Activated CD4-positive, CD25-positive, alpha-beta regulatory T cell treated with anti-CD3 and anti-CD28 coated beads, Interleukin-2, amount 50 U/mL, for 16 hours (primary cell): ENCODE measurements around the gene ICOS.
"Not testable (repeated sequence)": the region's sequence is repeated elsewhere in the genome, so short reads cannot be mapped to it uniquely, and the experiment has no call there.

Experiments used
- DNase-seq: peaks from one replicate; pipeline ENCODE4 v3.0.0-alpha.2; 2020; ENCODE audit warnings: low read depth, low spot score

Gene ICOS

GRCh38 chr2:203918264-203918663 is 18.3 kb upstream of the ICOS start:
- no peak for DNase-seq

DNA sequence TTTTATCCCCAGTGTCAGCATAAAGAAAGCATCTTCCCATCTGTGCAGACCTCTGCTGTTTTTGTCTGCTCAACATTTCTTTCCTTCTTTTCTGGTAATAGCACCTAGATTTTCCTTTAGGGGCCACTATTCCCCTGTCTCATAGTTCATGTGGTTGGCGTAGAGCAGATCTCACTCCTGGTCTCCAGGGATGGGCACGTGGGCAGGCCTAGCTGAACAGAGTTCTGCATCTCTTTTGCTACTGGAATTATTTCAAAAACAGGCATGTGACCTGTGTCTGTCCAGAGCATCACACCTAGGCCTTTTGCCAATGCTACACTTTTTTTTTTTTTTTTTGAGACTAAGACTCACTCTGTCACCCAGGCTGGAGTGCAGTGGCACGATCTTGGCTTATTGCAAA is 17.7 kb upstream of the ICOS start:
- DNase-seq: no peak

GRCh38 chr2:203925512-203926158 is 10.9 kb upstream of the ICOS start:
- no peak for DNase-seq

GRCh38 chr2:203928849-203929248 is 7.7 kb upstream of the ICOS start:
- DNase-seq: no peak

DNA sequence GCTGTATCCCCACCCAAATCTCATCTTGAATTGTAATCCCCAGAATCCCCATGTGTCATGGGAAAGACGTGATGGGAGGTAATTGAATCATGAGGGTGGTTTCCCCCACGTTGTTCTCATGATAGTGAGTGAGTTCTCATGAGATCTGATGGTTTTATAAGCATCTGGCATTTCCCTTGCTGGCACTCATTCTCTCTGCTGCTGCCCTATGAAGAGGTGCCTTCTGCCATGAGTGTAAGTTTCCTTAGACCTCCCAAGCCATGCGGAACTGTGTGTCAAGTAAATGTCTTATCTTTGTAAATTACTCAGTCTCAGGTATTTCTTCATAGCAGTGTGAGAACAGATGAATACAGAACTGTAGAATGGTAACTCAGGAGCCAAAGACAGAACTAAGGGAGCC is 5.3 kb upstream of the ICOS start:
- not testable (repeated sequence) for DNase-seq

GRCh38 chr2:203934041-203934492 is 2.5 kb upstream of the ICOS start:
- DNase-seq: no peak

GRCh38 chr2:203934711-203935438 is 1.7 kb upstream of the ICOS start:
- DNase-seq: no peak

DNA sequence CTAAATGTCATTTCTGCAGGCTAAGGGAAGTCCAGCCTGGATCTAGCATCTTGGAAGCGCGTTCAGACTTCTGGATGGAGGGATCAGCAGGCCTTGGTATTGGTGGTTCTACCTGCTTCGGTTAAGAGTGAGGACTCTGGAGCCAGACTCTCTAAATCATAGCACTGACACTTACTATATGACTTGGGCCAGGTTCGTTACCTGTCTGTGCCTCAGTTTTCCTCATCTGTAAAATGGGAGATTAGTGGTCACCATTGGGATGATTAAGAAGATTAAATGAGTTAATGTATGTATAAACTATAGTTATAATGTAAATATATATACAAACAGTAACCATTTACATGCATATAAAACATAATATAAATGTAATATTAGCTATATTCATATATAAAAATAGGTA is 995 bp upstream of the ICOS start:
- DNase-seq: no peak

GRCh38 chr2:203936949-203937348 is 386 bp downstream of the ICOS start:
- DNase-seq: no peak

DNA sequence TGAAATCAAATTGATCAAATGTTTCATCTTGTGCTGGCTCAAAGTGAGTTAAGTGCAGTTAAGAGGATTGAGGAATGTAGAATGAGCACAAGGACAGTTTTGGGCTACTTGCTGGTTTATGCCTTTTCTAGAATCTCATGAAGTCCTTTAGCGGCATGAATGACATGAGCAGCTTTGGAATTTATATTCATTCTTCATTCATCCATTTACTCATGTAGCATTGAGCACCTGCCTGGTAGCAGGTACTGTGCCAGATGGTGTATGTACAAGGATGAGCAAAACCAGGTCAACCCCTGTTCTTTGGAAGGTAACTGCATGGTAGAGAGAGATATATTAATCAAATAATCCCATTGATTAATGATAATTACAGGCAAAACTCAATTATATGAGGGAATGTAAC is 1.2 kb downstream of the ICOS start:
- DNase-seq: no peak

- no peak for DNase-seq
These were observed 3.5 kb downstream of the ICOS start for GRCh38 chr2:203940039-203940438.

DNA sequence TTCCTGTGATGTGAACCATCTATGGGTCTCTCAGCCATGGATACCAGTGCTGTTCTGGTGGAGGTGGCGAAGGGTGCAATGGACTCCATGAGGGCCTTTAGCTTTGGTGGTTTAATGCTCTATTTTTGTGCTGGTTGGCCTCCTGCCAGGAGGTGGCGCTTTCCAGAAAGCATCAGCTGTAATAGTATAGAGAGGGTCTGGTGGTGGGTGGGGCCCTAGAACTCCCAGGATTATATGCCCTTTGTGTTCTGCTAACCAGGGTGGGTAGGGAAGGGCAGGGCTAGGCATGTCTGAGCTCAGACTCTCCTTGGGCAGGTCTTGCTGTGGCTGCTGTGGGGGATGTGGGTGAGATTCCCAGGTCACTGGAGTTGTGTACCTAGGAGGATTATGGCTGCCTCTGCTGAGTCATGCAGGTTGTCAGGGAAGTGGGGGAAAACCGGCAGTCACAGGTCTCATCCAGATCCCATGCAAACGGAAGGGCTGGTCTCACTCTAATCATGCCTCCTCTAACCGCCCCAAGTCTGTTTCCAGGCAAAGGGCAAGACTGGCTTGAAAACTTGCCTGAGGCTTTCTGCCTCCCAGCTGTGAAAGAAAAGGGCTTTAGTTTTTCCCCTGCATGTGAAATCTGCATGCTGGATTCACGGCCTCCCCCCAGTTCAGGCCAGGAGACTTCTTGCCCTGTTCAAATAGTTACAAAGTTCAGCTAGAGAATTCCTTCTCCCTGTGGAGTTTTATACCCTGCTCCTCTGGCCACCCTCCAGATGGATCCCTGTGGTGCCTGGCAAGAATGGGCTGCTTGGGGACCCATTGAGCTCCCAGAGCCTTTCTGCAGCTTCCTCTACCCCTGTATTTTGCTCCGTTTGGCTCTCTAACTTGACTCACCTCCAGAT is 7.2 kb downstream of the ICOS start:
- DNase-seq: not testable (repeated sequence)

GRCh38 chr2:203948733-203949132 is 12.2 kb downstream of the ICOS start:
- DNase-seq: no peak

DNA sequence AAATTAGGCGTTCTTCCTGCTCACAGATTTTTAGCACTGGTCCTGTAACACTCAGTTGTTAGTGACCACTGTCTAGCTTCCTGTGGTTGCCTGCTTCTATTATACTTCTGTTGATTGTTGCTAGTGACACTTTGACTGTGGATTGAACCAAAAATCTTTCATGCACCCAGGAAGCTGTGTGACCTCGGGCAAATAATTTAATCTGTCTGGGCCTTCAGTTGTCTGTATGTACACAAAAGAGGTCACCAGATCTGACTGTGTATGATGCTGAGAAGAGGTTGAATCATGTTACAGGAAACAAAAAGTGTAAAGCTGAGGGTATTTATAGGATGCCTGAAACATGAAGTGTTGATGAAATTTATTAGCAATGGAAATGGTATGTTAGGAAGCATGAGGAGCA is 12.7 kb downstream of the ICOS start:
- DNase-seq: no peak

- no peak for DNase-seq
These were observed 14.9 kb downstream of the ICOS start for GRCh38 chr2:203951366-203951902.

DNA sequence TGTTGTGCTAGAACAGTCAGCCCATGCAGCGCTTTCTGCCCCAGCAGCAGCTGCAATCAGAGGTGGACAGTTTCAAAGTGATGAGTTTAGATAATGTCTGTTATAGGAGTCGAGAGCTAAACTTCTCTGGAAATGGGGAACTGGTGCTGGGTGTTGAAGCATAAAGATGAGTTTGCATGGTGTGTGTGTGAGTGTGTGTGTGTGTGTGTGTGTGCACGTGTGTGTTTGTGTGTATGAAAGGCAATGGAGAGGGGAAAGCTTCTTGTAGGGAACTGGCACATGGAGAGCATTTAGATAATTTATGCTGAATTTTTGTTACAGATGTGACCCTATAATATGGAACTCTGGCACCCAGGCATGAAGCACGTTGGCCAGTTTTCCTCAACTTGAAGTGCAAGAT is 22.7 kb downstream of the ICOS start:
- no peak for DNase-seq

DNA sequence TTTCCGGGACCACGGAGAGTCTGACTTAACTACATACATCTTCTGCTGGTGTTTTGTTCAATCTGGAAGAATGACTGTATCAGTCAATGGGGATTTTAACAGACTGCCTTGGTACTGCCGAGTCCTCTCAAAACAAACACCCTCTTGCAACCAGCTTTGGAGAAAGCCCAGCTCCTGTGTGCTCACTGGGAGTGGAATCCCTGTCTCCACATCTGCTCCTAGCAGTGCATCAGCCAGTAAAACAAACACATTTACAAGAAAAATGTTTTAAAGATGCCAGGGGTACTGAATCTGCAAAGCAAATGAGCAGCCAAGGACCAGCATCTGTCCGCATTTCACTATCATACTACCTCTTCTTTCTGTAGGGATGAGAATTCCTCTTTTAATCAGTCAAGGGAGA is 23.1 kb downstream of the ICOS start:
- DNase-seq: no peak

DNA sequence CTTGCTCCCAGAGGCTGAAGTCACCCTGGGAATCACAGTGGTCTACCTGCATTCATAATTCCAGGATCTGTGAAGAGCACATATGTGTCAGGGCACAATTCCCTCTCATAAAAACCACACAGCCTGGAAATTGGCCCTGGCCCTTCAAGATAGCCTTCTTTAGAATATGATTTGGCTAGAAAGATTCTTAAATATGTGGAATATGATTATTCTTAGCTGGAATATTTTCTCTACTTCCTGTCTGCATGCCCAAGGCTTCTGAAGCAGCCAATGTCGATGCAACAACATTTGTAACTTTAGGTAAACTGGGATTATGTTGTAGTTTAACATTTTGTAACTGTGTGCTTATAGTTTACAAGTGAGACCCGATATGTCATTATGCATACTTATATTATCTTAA is 24.2 kb downstream of the ICOS start:
- no peak for DNase-seq

DNA sequence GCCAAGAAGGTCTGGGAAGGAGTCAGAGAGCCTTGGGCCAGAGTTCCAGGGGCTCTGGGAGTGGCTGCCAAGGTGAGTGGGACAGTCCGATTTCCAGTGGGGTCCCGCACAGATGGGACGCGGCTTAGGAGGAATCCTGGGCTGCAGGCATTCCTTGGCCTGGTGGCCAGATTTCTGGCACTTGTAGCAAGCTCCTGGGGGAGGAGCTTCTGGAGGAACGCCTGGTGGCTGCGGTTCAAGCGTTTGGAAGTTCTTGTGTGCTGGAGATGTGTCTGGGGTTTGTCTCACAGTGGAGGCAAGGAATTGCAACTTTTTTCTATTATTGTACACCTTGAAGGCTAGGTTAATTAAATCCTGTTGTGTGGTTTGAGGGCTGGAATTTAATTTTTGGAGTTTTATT is 28.6 kb downstream of the ICOS start:
- not testable (repeated sequence) for DNase-seq

DNA sequence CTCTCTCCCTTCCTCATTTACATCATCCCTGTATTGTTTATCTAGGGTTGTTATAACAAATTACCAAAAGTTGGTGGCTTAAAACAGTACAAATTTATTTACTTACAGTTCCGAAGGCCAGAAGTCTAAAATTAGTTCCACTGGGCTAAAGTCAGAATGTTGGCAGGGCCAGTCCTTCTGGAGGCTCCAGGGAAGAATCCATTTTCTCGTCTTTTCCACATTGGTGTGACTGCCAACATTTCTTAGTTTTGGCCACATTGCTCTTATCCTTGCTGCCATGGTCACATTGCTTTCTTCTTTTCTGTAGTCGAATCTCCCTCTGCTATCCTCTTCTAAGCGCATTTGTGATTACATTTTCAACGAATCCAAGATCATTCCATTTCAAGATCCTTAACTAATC is 34.7 kb downstream of the ICOS start:
- no peak for DNase-seq

- no peak for DNase-seq
These were observed 35.5 kb downstream of the ICOS start for GRCh38 chr2:203972066-203972465.

DNA sequence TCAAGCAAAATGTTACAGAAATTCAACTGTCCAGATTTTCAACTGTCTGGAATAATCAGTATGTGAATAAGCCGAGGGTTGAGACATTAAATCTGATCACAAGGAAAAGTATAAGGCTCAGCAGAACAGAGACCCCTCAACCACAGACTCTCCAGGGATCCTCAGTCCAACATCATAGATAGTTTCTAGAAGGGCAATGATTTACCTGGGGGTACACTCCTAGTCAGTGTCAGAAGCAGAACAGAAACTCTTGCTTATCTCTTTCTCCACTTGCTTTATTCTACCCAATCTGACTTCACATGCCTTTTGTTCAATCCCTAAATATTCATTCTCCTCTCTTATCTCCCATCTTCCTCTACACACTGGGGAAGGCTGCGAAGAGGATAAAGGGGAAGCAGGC is 36.4 kb downstream of the ICOS start:
- DNase-seq: no peak
